GM18526 (cell line): Measurements from ENCODE around the gene CYP27B1.

Experiments
- POLR2A ChIP-seq: IDR thresholded peaks from 3 replicates; pipeline ENCODE4 v1.6.1; 2011; ENCODE audit not compliant: insufficient read length; ENCODE audit errors: extremely low read depth

CYP27B1 gene

DNA sequence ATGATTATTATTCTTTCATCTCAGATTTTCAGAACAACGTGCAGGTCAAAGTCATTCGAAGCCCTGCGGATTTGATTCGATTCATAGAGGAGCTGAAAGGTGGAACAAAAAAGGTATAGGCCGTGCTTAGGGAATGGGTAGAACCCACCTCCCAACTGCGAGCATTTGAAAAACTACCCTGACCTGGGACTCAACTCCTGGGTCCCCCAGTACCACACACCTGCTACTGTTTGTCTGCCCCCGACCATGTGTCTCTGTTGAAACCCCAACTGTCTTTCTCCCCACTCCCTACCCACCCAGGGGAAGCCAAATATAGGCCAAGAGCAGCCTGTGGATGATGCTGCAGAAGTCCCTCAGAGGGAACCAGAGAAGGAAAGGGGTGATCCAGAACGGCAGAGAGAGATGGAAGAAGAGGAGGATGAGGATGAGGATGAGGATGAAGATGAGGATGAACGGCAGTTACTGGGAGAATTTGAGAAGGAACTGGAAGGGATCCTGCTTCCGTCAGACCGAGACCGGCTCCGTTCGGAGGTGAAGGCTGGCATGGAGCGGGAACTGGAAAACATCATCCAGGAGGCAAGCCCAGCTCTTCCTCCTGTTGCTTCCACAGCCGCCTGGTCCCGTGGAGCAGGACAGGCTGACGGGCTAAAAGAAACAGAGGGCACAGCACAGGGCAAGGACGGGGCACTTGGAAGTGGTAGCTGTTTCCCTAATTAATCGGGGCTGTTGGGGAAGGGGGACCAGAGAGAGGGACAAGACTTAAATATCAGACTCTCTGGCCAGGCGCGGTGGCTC lies 48.8 kb downstream of the CYP27B1 start:
- no peak for TF ChIP-seq POLR2A

DNA sequence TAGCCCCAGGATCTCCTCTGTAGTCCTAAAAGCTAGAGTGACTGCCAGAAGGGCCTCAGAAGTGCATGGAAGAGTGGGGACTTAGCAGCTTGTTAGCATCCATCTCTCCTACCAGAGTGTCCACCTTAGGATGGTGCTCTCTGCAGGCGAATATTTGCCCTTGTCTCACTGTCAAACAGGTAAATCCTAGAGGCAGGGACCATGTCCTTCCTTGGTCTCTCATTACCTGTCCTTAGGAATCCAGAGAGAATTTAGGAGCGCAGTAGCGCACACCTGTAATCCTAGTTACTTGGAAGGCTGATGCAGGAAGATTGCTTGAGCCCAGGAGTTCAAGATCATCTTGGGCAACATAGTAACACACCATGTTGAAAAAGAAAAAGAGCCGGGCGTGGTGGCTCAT lies 49.7 kb downstream of the CYP27B1 start:
- TF ChIP-seq POLR2A: no peak

DNA sequence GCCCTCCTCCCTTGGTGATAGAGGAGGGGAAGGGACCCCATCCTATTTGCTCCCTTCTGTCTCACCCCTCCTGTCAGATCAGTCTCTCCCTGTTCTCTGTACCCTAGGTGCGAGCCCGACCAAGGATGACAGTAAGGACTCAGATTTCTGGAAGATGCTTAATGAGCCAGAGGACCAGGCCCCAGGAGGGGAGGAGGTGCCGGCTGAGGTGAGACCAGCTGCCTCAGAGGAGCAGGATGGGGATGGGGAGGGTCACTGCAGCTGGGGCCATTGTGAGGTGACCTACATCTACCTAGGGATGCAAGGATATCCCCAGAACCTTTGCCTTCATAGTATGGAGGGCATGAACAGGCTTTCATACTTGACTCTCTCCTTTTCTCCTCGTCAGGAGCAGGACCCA lies 50.6 kb downstream of the CYP27B1 start:
- TF ChIP-seq POLR2A: no peak

DNA sequence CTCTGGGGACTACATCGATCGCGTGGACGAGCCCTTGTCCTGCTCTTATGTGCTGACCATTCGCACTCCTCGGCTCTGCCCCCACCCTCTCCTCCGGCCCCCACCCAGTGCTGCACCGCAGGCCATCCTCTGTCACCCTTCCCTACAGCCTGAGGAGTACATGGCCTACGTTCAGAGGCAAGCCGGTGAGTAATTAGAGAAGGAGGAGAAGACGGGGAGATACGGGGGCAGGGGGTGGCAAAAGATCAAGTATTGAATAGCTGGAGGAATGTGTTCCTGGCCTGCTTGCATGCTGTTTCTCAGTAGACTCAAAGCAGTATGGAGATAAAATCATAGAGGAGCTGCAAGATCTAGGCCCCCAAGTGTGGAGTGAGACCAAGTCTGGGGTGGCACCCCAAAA lies 51.1 kb downstream of the CYP27B1 start:
- no peak for TF ChIP-seq POLR2A

DNA sequence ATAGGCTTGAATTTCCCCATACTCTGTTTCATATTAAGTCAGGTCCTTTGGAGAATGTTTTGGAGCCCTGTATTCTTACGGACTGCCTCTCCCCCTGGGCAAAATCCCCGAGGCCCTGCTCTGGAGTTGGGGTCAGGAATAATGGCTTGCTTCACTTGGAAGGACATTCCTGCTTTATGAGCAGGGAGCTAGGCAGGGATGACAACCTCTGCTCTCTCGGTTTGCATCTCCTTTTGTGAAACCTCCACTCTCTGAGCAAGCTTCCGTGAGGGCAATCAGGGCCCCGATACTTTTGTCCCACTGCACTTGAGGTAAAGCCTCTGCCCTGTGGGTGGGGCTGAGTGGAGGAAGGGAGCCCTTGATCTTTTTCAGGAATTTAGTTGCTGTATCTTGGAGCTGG lies 53.7 kb downstream of the CYP27B1 start:
- no peak for TF ChIP-seq POLR2A

DNA sequence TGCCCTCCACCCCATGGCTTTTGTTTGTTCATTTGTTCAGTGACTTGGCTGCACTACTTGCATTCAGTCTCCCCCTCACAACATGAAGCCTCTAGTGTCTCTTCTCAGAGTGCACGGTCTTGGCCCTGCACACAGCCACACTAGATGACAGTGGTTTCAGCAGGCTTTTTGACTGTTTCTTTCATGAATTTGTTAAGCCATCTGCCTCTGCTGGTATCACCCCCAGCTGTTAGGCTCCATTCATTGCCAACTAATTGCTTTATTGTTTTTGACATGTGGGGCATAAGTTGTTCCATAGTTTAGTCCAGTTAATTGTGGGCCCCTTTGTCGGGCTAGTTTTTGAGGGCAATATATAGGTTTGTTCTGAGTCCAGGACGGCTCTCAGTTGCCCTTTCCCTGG lies 54.2 kb downstream of the CYP27B1 start:
- no peak for TF ChIP-seq POLR2A
